Measurements from ENCODE around the gene CHAT. TPM values are rescaled to one million over a fixed set of nuclear protein-coding genes. Genes with fewer than 3 reads are reported as not detected.

Gene CHAT
- total RNA-seq, 1 donor = not detected

DNA sequence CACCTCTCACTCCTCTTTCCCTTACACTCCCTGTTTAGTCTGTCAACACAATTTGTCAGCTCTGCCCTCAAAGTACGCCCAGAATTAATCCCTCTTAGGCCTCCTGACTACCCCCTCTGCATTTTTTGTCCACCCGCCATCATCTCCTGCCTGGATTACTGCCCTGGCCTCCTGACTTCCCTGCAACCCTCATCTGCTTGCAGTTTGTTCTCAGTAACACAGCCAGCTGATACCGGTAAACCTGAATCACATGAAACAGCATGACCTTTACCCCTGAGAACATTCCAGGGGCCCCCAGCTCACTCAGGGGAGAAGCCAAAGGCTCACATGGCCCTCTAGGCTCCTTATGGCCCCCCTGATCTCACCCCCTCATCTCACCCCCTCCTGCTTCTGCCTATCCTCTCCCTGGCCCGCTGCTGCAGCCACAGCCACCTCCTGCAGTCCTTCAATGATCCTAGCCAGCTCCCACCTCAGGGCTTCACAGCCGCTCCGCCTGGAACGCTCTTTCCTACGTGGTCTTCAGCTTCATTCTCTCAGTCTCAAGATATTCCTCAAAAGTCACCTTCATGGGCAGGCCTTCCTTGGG is 74.5 kb downstream of the CHAT start:
- peaks cover 56% of the 10 kb centered on the region for H3K27me3 ChIP-seq (ENCODE audit: insufficient read depth, low read length)
- no peaks in the 10 kb centered on the region for H3K9me3 ChIP-seq (ENCODE audit: low read depth, low read length)
- no peak overlapping the region for H3K4me3 ChIP-seq (ENCODE audit: low read length)
- no peaks in the 10 kb centered on the region for H3K4me1 ChIP-seq (ENCODE audit: insufficient read depth, low read length)

DNA sequence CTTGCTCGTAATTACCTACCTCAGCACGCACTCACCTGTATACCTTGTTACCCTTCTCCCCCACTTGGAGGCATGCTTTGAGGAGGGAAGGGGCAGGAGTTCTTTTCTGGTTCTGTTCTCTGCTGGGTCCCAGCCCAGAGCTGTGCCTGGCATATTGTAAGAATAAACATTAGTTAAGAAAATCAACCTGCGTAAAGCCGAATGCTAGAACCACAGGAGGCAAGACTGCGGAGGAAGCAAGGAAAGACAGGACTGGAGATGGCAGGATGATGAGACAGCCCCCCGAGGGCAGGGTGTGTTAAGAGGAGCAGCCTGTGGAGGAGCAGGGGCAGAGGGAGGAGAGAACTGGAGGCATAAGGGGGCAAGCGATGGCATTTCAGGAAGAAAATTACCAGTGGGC is 75.1 kb downstream of the CHAT start:
- Histone ChIP-seq H3K4me1 (ENCODE audit: insufficient read depth, low read length) (no peaks in the 10 kb centered on the region), H3K4me3 (ENCODE audit: low read length) (no peak overlapping the region), H3K27me3 (ENCODE audit: insufficient read depth, low read length) (peaks cover 57% of the 10 kb centered on the region), H3K9me3 (ENCODE audit: low read depth, low read length) (no peaks in the 10 kb centered on the region)

DNA sequence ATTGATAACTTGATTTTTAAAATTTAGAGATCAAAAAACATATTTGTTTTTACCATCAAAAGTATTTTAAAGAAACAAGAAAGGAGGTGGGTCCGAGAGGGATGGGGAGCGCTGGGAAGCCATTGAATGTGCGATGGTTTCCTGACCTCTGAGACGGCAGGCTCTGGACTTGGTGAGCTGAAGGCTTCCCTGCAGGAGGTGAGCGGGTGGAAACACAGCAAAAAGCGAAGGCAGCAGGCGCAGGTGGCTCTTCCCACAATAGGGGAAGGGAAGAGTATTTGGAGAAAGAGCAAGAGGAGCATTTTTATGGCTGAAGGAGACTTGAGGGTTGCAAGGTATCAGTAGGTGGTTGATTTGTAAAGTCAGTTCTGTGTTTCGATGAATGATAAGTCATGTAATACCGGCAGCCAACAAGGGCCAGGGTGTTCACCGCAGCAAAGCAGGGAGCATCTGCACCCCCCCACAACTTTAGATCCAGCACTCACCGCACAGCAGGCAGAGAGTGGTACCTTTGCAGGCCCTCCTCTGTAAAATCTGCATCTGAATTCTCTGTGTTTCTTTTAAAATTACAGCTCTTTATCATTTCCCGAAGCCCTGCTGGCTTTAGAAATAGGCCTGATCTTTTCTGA is 76.2 kb downstream of the CHAT start:
- no peaks in the 10 kb centered on the region for H3K9me3 ChIP-seq (ENCODE audit: low read depth, low read length)
- H3K4me1 ChIP-seq (ENCODE audit: insufficient read depth, low read length) = no peaks in the 10 kb centered on the region
- H3K27me3 ChIP-seq (ENCODE audit: insufficient read depth, low read length) = peaks cover 57% of the 10 kb centered on the region
- H3K4me3 ChIP-seq (ENCODE audit: low read length) = no peak overlapping the region

DNA sequence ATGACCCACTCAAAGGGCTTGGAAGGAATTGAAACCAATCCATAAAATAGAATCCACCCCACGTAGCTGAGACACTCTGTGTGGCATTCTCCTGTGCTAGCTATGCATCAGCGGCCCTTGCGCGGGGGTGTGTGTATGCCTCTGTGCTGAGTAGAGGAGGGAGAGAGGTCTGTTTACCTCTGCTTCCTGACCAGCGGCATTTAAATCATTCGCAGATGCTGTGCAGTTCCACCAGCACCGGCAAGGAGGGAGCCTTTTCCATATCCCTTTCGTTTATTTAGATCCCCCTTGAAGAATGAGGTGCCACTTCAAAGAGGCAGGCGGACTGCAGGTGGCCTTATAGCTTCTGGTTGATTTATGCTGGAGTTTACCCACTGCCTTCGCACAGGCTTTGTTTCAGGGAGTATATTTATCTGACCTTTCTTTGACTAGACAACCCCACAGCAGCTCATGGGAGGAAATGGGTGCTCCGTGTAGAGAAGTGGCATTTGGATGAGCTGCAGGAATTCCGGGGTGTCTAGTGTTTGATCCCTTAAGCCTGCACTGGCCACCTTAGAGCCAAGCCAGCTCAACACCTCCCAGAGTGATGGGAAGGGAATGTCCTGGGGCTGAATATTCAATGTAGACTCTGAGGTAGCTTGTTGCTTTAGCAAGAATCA is 77.0 kb downstream of the CHAT start:
- Histone ChIP-seq H3K4me1 (ENCODE audit: insufficient read depth, low read length) (no peaks in the 10 kb centered on the region), H3K27me3 (ENCODE audit: insufficient read depth, low read length) (peaks cover 57% of the 10 kb centered on the region), H3K9me3 (ENCODE audit: low read depth, low read length) (no peaks in the 10 kb centered on the region), H3K4me3 (ENCODE audit: low read length) (no peak overlapping the region)

DNA sequence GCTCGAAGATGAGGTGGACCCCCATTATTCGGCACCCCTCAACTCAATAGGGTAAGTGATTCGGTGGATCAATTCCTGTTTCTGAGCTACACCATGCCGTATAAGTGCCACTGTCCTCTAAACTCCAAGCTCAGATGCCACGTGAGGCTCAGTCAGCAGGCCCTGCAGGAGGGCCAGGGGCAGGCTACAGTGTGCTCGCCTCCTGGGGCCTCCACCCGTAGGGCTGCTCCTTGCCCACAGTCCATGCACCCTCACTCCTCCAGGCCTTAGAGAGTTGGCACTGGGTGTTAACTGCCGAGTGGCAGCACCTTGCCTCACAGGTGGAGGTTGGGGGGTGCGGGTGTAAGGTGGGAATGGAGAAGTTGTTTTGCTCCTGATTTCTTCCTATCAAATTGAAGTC is 77.8 kb downstream of the CHAT start:
- Histone ChIP-seq H3K27me3 (ENCODE audit: insufficient read depth, low read length) (peaks cover 57% of the 10 kb centered on the region), H3K4me1 (ENCODE audit: insufficient read depth, low read length) (no peaks in the 10 kb centered on the region), H3K4me3 (ENCODE audit: low read length) (no peak overlapping the region), H3K9me3 (ENCODE audit: low read depth, low read length) (no peaks in the 10 kb centered on the region)

DNA sequence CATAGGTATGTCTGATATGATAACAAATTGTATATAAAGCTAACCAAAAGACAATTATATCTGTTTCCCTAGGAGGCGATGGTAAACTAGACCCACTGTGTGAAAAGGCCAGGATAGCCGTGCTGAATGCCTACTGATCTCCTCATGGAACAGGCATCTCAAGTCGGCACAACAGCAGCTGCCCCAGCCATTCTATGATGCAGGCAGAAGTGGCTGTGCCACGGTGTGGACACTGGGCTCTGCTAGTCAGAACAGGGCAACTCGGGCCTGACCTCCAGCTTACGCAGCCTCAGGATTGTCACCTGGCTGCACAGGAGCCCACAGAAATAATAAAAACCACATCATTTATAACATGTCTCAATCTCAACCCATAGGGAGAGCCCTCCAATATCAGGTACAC is 80.6 kb downstream of the CHAT start:
- Histone ChIP-seq H3K9me3 (ENCODE audit: low read depth, low read length) (no peaks in the 10 kb centered on the region), H3K4me3 (ENCODE audit: low read length) (no peak overlapping the region), H3K27me3 (ENCODE audit: insufficient read depth, low read length) (peaks cover 31% of the 10 kb centered on the region), H3K4me1 (ENCODE audit: insufficient read depth, low read length) (no peaks in the 10 kb centered on the region)

DNA sequence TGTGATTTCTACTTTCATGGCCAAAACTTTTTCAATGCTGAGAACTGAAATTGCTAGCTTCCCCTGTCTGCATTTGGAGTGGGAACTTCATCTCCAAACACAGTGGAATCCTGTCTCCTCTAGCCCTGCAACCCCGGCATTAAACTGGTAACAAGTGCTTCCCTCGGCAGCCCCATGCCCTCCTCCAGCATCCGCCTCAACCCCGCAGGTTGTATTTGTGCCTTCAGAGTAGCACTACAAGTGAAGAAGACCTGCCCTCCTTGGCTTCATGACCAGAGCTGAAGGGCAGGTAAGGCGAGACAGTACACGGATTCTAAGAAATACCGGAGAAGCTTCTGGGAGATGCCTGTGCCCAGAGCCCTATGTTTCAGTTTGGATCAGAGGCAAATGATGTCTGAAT is 82.5 kb downstream of the CHAT start:
- Histone ChIP-seq H3K4me1 (ENCODE audit: insufficient read depth, low read length) (no peaks in the 10 kb centered on the region), H3K27me3 (ENCODE audit: insufficient read depth, low read length) (peaks cover 13% of the 10 kb centered on the region), H3K9me3 (ENCODE audit: low read depth, low read length) (no peaks in the 10 kb centered on the region), H3K4me3 (ENCODE audit: low read length) (no peak overlapping the region)

DNA sequence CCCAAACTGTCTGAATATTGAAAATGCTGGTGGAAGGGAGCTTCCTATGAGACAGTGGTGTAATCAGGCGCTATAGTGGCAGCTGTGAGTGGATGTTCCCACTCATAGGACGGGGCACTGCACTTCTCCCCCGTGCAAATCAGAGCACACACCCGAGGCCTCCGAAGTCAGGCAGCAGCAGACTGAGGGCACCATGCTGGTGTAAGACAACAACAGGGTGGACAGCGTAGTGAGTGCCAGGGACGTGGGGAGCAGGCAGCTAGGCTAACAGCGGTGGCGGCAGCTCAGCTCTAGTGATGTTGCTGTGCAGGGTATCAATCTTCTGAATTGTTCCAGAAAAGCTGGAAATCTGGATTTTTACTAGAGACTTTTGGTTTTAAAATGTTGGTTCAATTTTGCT is 84.8 kb downstream of the CHAT start:
- Histone ChIP-seq H3K4me3 (ENCODE audit: low read length) (no peak overlapping the region), H3K27me3 (ENCODE audit: insufficient read depth, low read length) (no peaks in the 10 kb centered on the region), H3K4me1 (ENCODE audit: insufficient read depth, low read length) (no peaks in the 10 kb centered on the region), H3K9me3 (ENCODE audit: low read depth, low read length) (no peaks in the 10 kb centered on the region)

DNA sequence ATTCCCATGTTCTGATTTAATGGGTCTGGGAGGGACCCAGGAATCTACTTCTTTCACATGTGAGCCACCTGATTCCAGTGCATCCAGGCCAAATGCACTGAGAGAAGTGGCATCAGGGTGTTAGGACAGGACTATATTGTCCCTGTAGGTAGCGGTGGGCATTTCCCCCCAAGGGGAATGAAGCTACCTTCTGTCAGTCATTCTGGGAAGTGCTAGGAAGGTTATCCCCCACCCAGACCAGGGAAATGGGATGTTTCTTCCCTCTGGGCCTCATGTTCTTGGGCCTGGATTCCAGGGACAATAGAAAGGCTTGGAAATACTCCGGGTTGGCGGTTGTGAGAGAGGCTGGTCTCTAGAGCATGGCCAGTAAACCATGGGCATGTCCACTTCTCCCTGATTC is 86.4 kb downstream of the CHAT start:
- Histone ChIP-seq H3K9me3 (ENCODE audit: low read depth, low read length) (no peaks in the 10 kb centered on the region), H3K4me3 (ENCODE audit: low read length) (no peak overlapping the region), H3K4me1 (ENCODE audit: insufficient read depth, low read length) (no peaks in the 10 kb centered on the region)

DNA sequence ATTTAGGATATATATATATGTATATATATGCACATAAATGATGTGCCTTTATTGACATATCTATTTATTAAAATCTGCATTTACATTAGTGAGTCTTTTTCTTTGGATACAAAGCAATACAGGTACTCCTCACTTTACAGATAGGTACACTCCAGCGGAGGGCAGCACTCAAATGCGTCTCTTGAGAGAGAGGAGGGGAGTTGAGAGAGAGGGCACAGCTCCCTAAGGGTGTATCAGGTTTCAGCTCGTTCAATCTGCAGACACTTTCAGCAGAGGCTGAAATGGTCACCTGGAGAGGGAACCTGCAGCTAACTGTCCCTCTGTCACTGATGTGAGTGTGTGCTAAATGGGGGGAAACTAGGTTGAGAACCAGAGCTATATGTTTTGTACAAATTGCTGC is 87.2 kb downstream of the CHAT start:
- no peaks in the 10 kb centered on the region for H3K4me1 ChIP-seq (ENCODE audit: insufficient read depth, low read length)
- no peaks in the 10 kb centered on the region for H3K27me3 ChIP-seq (ENCODE audit: insufficient read depth, low read length)
- H3K4me3 ChIP-seq (ENCODE audit: low read length) = no peak overlapping the region
- no peaks in the 10 kb centered on the region for H3K9me3 ChIP-seq (ENCODE audit: low read depth, low read length)

More for the DNA sequence above, 86.4 kb downstream of the CHAT start:
- H3K27me3 ChIP-seq (ENCODE audit: insufficient read depth, low read length) = no peaks in the 10 kb centered on the region

DNA sequence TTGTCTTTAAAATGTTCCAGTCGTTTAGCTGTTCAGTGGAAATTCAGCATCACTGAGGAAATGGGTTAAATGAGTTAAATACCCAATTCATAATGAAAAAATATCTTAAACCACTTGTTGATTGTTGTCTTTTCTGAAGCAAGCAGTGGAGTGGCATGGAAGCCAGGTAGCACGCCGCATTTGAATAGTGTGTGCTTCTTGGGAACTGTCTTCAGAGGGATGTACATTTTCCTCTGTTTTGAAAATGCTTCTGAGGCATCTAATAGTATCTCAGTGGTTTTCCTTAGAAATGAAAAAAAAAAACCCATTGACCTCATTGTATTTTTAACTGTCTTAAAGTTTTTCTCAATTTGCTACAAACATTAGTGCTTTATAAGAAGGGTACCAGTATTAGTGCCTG is 93.7 kb downstream of the CHAT start:
- H3K27me3 ChIP-seq (ENCODE audit: insufficient read depth, low read length) = no peaks in the 10 kb centered on the region
- H3K4me3 ChIP-seq (ENCODE audit: low read length) = no peak overlapping the region
- no peaks in the 10 kb centered on the region for H3K4me1 ChIP-seq (ENCODE audit: insufficient read depth, low read length)
- no peaks in the 10 kb centered on the region for H3K9me3 ChIP-seq (ENCODE audit: low read depth, low read length)

DNA sequence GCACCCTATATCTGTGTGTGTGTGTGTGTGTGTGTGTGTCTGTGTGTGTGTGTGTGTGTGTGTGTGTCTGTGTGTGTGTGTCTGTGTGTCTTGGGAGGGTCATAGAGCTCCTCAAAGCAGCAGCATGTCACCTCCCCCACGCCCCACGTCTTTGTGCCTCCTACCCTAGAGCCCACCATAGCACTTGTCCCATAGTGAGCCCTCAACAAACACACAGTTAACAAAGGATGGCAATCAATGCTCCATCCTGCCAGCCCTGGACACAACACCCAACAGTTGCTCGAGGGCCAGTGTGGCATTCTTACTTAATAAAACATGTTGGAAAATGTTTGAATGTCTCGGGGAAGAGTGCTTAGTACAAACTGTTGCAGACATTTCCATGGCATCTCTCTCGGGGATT is 96.1 kb downstream of the CHAT start:
- H3K4me3 ChIP-seq (ENCODE audit: low read length) = no peak overlapping the region
- H3K27me3 ChIP-seq (ENCODE audit: insufficient read depth, low read length) = no peaks in the 10 kb centered on the region
- no peaks in the 10 kb centered on the region for H3K4me1 ChIP-seq (ENCODE audit: insufficient read depth, low read length)
- H3K9me3 ChIP-seq (ENCODE audit: low read depth, low read length) = no peaks in the 10 kb centered on the region

DNA sequence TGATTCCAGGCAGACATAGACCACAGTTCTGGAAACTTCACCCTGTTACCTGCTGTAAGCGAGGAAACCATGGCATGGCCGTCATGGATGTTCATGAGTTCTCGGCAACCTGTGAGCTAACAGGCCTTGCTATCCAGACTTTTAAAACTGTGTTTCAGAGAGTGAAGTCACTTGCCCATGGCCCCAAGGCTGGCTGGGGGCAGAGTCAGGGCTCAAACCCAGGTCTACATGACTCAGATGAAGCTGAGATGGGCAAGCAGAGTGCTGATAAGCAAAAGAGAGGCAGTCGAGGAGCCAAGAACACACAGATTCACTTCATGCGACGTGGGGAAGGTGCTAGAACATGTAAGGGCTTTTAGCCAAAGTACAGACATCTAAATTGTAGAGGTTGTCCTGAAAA is 97.1 kb downstream of the CHAT start:
- H3K4me3 ChIP-seq (ENCODE audit: low read length) = no peak overlapping the region
- no peaks in the 10 kb centered on the region for H3K4me1 ChIP-seq (ENCODE audit: insufficient read depth, low read length)
- no peaks in the 10 kb centered on the region for H3K9me3 ChIP-seq (ENCODE audit: low read depth, low read length)
- no peaks in the 10 kb centered on the region for H3K27me3 ChIP-seq (ENCODE audit: insufficient read depth, low read length)

DNA sequence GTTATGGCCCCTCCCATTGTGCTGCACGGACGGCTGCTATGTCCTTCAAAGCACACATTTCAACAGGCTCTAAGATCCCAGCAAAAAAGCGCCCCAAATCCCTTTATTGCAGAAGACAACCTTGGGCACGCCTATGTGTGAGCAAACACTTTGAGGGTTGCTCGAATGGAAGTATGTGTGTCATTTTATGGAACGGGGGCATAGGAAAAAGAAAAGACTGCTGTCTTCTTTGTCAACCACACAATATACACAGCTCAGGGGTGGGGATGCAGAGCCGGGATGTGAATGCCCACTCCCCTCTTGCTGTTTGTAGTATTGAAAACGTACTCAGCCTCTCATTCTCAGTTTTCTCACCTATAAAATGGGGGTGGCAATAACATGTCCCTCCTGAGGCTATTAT is 97.6 kb downstream of the CHAT start:
- Histone ChIP-seq H3K4me1 (ENCODE audit: insufficient read depth, low read length) (no peaks in the 10 kb centered on the region), H3K9me3 (ENCODE audit: low read depth, low read length) (no peaks in the 10 kb centered on the region), H3K27me3 (ENCODE audit: insufficient read depth, low read length) (no peaks in the 10 kb centered on the region), H3K4me3 (ENCODE audit: low read length) (no peak overlapping the region)

DNA sequence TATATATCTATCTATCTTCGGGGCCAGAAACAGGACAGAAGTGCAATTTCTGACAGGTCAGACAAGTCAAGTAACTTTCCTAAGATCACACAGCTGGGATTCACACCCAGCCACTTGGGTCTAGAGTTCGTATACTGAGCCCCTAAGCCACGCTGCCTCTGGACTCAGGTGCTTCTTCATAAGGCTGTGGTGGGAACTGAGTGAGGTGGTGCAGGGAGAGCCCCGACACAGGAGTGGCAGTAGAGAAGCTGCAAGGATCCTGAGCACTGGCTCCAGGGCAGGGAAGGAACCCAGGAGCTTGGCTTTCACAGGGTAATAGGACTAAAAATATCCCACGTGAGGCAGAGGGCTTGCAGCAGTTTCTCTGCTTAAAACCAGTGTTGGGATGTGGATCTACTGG is 99.4 kb downstream of the CHAT start:
- H3K27me3 ChIP-seq (ENCODE audit: insufficient read depth, low read length) = no peaks in the 10 kb centered on the region
- no peaks in the 10 kb centered on the region for H3K9me3 ChIP-seq (ENCODE audit: low read depth, low read length)

More for the DNA sequence above, 99.4 kb downstream of the CHAT start:
- Histone ChIP-seq H3K4me3 (ENCODE audit: low read length) (no peak overlapping the region), H3K4me1 (ENCODE audit: insufficient read depth, low read length) (no peaks in the 10 kb centered on the region)
